ENCODE data around the gene CYLD.

- TF ChIP-seq CTCF (IDR thresholded peaks at IDR 0.05; ENCODE audit: poor library complexity, severe bottlenecking) (no peak), REST (IDR thresholded peaks at IDR 0.05; ENCODE audit: borderline replicate concordance) (no peak), EZH2 (IDR thresholded peaks at IDR 0.05; ENCODE audit: borderline replicate concordance, insufficient read depth, low read length, poor library complexity, severe bottlenecking) (no peak), SMC3 (conservative IDR thresholded peaks at IDR 0.05; ENCODE audit: poor library complexity) (no peak), EP300 (conservative IDR thresholded peaks at IDR 0.05; ENCODE audit: poor library complexity, severe bottlenecking) (no peak), TAF1 (IDR thresholded peaks at IDR 0.05; ENCODE audit: low read depth) (no peak), RAD21 (conservative IDR thresholded peaks at IDR 0.05) (no peak), POLR2AphosphoS5 (IDR thresholded peaks at IDR 0.05) (no peak), MXI1 (conservative IDR thresholded peaks at IDR 0.05; ENCODE audit: poor library complexity, severe bottlenecking) (no peak)
These were observed 49.3 kb upstream of the CYLD start for GRCh38 chr16:50692644-50692998.

All from neural cell (in vitro differentiated cells).